SH-SY5Y (cell line): Measurements from ENCODE around the gene SKP2.

Experiments used
- GATA2 ChIP-seq: IDR thresholded peaks from 2 replicates; pipeline ENCODE4 v1.6.1; 2011; ENCODE audit warnings: mild to moderate bottlenecking, low read depth, low read length
- GATA3 ChIP-seq: IDR thresholded peaks from 2 replicates; pipeline ENCODE4 v1.6.1; 2011; ENCODE audit warnings: low read depth, mild to moderate bottlenecking, low read length, moderate library complexity

GRCh38 chr5:36208786-36209185 is 56.9 kb downstream of the SKP2 start:
- TF ChIP-seq GATA2 (no peak), GATA3 (no peak)
